Body of pancreas (tissue), 4 donors: ENCODE results near the gene CTTN.

Experiments used
- POLR2A ChIP-seq, 3 donors: fragments of 450-650 bp; IDR thresholded peaks; one replicate each; pipeline ENCODE4 v1.6.1; 2016; ENCODE audit warnings: antibody characterized with exemption in 3 of 3, mild to moderate bottlenecking in 2 of 3
- TF ChIP-seq, protein P1 (sequence below), 7 experiments: fragments of 450-650 bp in 4 of 7; fragments of 200-600 bp in 3 of 7; sonication (generic) in 3 of 7; IDR thresholded peaks; one replicate each; pipeline ENCODE4 v1.5.1; 2016 to 2019; ENCODE audit warnings: antibody characterized with exemption in 7 of 7

DNA sequence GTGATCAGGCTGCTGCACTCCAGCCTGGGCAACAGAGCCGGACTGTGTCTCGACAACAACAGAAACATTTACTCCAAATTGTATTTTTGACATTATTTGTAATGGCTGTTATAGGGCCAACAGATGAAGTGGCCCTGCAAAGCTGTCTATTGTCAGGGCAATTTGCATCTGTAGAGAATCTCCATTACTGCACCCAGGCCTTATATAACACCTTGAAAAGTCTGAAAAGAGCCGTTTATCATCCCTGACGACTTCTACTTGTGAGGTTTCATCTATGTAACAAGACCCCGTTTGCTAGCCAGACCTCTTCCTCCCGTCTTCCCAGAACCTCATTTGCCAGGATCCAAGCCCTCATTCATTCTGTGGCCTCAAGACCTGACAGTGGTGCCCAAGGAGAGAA, 9.1 kb upstream of the CTTN start:
- no peak for TF ChIP-seq POLR2A (IDR thresholded peaks at IDR 0.05)
- TF ChIP-seq, protein P1, sequence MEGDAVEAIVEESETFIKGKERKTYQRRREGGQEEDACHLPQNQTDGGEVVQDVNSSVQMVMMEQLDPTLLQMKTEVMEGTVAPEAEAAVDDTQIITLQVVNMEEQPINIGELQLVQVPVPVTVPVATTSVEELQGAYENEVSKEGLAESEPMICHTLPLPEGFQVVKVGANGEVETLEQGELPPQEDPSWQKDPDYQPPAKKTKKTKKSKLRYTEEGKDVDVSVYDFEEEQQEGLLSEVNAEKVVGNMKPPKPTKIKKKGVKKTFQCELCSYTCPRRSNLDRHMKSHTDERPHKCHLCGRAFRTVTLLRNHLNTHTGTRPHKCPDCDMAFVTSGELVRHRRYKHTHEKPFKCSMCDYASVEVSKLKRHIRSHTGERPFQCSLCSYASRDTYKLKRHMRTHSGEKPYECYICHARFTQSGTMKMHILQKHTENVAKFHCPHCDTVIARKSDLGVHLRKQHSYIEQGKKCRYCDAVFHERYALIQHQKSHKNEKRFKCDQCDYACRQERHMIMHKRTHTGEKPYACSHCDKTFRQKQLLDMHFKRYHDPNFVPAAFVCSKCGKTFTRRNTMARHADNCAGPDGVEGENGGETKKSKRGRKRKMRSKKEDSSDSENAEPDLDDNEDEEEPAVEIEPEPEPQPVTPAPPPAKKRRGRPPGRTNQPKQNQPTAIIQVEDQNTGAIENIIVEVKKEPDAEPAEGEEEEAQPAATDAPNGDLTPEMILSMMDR (IDR thresholded peaks at IDR 0.05) = no peak
